GM12872 (cell line): ENCODE data around the gene PPP1R8.

Experiments used
- TF ChIP-seq, protein P1 (sequence below): IDR thresholded peaks from 3 replicates; pipeline ENCODE4 v1.5.1; 2011; ENCODE audit warnings: low read depth, mild to moderate bottlenecking, low read length, moderate library complexity; ENCODE audit not compliant: insufficient read depth

Gene PPP1R8

DNA sequence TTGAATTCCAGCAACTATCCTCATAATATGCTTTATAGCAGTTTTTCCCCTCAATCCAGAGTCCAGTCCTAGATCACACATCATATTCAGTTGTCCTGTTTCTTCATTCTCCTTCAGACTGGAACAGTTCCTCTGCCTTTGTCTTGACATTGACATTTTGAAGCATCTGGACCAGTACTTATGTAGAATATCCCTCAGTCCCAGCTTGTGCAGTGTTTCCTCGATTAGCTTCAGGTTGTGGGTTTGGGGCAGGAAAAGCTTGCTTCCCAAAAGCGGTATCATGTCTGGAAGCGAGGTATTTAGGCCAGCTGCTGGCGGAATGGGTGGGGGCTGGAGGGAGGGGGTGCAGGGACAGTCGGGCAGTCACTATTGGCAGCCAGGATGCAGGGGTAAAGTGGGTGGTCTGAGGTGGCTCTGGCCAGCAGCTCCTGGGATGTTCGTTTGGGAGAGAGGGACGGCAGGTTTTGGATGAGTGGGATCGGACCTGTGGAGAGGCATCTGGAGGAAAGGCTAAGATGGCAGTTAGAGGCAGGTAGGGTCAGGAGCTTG is 48.3 kb downstream of the PPP1R8 start:
- TF ChIP-seq, protein P1, sequence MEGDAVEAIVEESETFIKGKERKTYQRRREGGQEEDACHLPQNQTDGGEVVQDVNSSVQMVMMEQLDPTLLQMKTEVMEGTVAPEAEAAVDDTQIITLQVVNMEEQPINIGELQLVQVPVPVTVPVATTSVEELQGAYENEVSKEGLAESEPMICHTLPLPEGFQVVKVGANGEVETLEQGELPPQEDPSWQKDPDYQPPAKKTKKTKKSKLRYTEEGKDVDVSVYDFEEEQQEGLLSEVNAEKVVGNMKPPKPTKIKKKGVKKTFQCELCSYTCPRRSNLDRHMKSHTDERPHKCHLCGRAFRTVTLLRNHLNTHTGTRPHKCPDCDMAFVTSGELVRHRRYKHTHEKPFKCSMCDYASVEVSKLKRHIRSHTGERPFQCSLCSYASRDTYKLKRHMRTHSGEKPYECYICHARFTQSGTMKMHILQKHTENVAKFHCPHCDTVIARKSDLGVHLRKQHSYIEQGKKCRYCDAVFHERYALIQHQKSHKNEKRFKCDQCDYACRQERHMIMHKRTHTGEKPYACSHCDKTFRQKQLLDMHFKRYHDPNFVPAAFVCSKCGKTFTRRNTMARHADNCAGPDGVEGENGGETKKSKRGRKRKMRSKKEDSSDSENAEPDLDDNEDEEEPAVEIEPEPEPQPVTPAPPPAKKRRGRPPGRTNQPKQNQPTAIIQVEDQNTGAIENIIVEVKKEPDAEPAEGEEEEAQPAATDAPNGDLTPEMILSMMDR, result no peak

DNA sequence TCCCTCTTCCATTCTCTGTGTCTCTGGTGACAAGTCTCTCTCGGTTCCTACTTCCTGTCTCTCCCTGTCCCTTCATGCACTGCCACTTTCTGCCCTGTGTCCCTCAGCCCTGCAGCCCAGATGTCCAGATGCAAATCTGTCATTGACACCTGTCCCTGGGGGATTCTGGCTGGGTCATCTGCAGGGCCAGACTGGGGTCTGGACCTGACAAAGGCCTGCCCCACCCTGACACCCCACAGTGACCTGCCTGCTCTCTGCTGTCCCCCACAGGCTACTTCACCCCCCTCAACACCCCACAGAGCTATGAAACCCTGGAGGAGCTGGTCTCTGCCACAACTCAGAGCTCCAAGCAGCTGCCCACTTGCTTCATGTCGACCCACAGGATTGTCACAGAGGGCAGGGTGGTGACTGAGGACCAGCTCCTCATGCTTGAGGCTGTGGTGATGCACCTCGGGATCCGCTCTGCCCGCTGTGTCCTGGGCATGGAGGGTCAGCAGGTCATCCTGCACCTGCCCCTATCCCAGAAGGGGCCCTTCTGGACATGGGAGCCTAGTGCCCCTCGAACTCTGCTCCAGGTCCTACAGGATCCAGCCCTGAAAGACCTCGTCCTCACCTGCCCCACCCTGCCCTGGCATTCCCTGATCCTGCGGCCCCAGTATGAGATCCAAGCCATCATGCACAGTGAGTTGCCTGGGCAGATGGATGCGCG is 48.9 kb downstream of the PPP1R8 start:
- TF ChIP-seq, protein P1, result no peak

- TF ChIP-seq, protein P1, result no peak
These were observed 51.9 kb downstream of the PPP1R8 start for GRCh38 chr1:27882543-27882903.

GRCh38 chr1:27883536-27883935 is 53.0 kb downstream of the PPP1R8 start:
- TF ChIP-seq, protein P1, result no peak

GRCh38 chr1:27884006-27884954 is 53.7 kb downstream of the PPP1R8 start:
- TF ChIP-seq, protein P1, result no peak

- TF ChIP-seq, protein P1, result no peak
These were observed 54.5 kb downstream of the PPP1R8 start for GRCh38 chr1:27885114-27885528.
